CD14-positive monocyte (primary cell): ENCODE data around the gene LRBA. TPM values are rescaled to one million over a fixed set of nuclear protein-coding genes. Genes with fewer than 3 reads are reported as not detected.

ENCODE experiments used
- DNase-seq, 3 donors: peaks; one replicate each; pipeline ENCODE4 v3.0.0-alpha.2; 2011 to 2022
- H2AFZ ChIP-seq: 2 replicates; pipeline ENCODE4 v1.6.0; 2012; ENCODE audit warnings: mild to moderate bottlenecking, low read depth, low read length, inconsistent platforms; ENCODE audit not compliant: insufficient read depth, poor library complexity, severe bottlenecking
- H3K27ac ChIP-seq, 2 donors: 1 replicate in 1 of 2; 2 replicates in 1 of 2; pipeline ENCODE4 v1.5.1; 2012 to 2013; ENCODE audit warnings: low read length in 2 of 2, control low read depth in 1 of 2, inconsistent platforms in 1 of 2, low read depth in 1 of 2, mild to moderate bottlenecking in 1 of 2
- H3K27me3 ChIP-seq, 2 donors: one replicate each; pipeline versions ENCODE4 v1.6.0 to v1.6.1; 2011 to 2013; ENCODE audit warnings: low read length in 2 of 2; ENCODE audit not compliant: control insufficient read depth in 2 of 2, insufficient read depth in 2 of 2
- H3K36me3 ChIP-seq, 2 donors: replicated peaks in 1 of 2; 1 replicate in 1 of 2; 2 replicates in 1 of 2; pipeline versions ENCODE4 v1.5.1 to v1.6.1; 2012 to 2013; ENCODE audit warnings: low read length in 2 of 2, control low read depth in 1 of 2, inconsistent platforms in 1 of 2, mild to moderate bottlenecking in 1 of 2; ENCODE audit not compliant: insufficient read depth in 2 of 2, control insufficient read depth in 1 of 2
- H3K4me1 ChIP-seq, 2 donors: 1 replicate in 1 of 2; 2 replicates in 1 of 2; pipeline versions ENCODE4 v1.5.1 to v1.6.1; 2012 to 2013; ENCODE audit warnings: low read length in 2 of 2, control low read depth in 1 of 2, inconsistent platforms in 1 of 2, mild to moderate bottlenecking in 1 of 2, moderate library complexity in 1 of 2; ENCODE audit not compliant: insufficient read depth in 2 of 2, control insufficient read depth in 1 of 2
- H3K4me2 ChIP-seq: replicated peaks from 2 replicates; pipeline ENCODE3; 2012; ENCODE audit warnings: low read length, moderate library complexity, mild to moderate bottlenecking; ENCODE audit not compliant: poor library complexity, severe bottlenecking; ENCODE audit errors: extremely low read depth
- H3K4me3 ChIP-seq, 3 experiments: fragments of 200-600 bp in 1 of 3; sonication (generic) in 1 of 3; replicated peaks in 1 of 3; 1 replicate in 2 of 3; 2 replicates in 1 of 3; pipeline ENCODE4 v1.5.1; 2011 to 2013; ENCODE audit warnings: low read length in 3 of 3, mild to moderate bottlenecking in 3 of 3, control low read depth in 2 of 3, low read depth in 2 of 3, inconsistent platforms in 1 of 3, moderate library complexity in 1 of 3
- H3K79me2 ChIP-seq: 2 replicates; pipeline ENCODE4 v1.6.0; 2012; ENCODE audit warnings: mild to moderate bottlenecking, control low read depth, inconsistent platforms, low read length, moderate library complexity; ENCODE audit not compliant: insufficient read depth
- H3K9ac ChIP-seq: 2 replicates; pipeline ENCODE4 v1.6.0; 2017; ENCODE audit warnings: low read length, mild to moderate bottlenecking; ENCODE audit not compliant: insufficient read depth, poor library complexity, severe bottlenecking
- H3K9me3 ChIP-seq, 2 donors: replicated peaks in 1 of 2; 1 replicate in 1 of 2; 2 replicates in 1 of 2; pipeline versions ENCODE4 v1.5.1 to v1.6.1; 2012 to 2013; ENCODE audit warnings: low read length in 2 of 2, control low read depth in 1 of 2; ENCODE audit not compliant: control insufficient read depth in 1 of 2, insufficient read depth in 1 of 2
- H4K20me1 ChIP-seq: 2 replicates; pipeline ENCODE4 v1.6.0; 2012; ENCODE audit warnings: mild to moderate bottlenecking, low read length, control low read depth, moderate library complexity; ENCODE audit not compliant: insufficient read depth
- H3K27ac Mint-ChIP-seq, 7 donors: one replicate each; pipeline ENCODE4 v1.8.0; 2020; ENCODE audit warnings: mild to moderate bottlenecking in 7 of 7, mixed read lengths in 7 of 7, moderate library complexity in 6 of 7, inconsistent platforms in 2 of 7
- H3K27me3 Mint-ChIP-seq, 3 donors: one replicate each; pipeline ENCODE4 v1.8.0; 2021 to 2022; ENCODE audit warnings: low read depth in 3 of 3, mild to moderate bottlenecking in 3 of 3, mixed read lengths in 3 of 3, moderate library complexity in 3 of 3, inconsistent platforms in 1 of 3
- H3K36me3 Mint-ChIP-seq, 2 donors: one replicate each; pipeline ENCODE4 v1.8.0; 2020; ENCODE audit warnings: mixed read lengths in 2 of 2, inconsistent platforms in 1 of 2, mild to moderate bottlenecking in 1 of 2
- H3K4me1 Mint-ChIP-seq: one replicate; pipeline ENCODE4 v1.8.0; 2020; ENCODE audit warnings: mild to moderate bottlenecking, mixed read lengths
- H3K4me3 Mint-ChIP-seq, 2 donors: one replicate each; pipeline ENCODE4 v1.8.0; 2020; ENCODE audit warnings: mild to moderate bottlenecking in 2 of 2, mixed read lengths in 2 of 2, moderate library complexity in 1 of 2
- H3K9me3 Mint-ChIP-seq, 7 donors: one replicate each; pipeline ENCODE4 v1.8.0; 2020 to 2022; ENCODE audit warnings: mixed read lengths in 7 of 7, mild to moderate bottlenecking in 6 of 7, moderate library complexity in 6 of 7, inconsistent platforms in 2 of 7
- CTCF ChIP-seq: fragments of 200-600 bp; IDR thresholded peaks from one replicate; pipeline ENCODE4 v1.8.0; 2022; ENCODE audit warnings: antibody characterized with exemption, mild to moderate bottlenecking
- WGBS: methylation state at CpG from one replicate; pipeline ENCODE4 v1.1.5; 2013; ENCODE audit warnings: missing lambda C conversion rate; ENCODE audit not compliant: insufficient coverage; 5-methylcytosine and 5-hydroxymethylcytosine counted together
- intact Hi-C, 2 donors: fragments of 100-400 bp; cut with micrococcal nuclease; formaldehyde crosslinking; loops; one replicate each; pipeline versions ENCODE4 v1.15.0 to v1.15.1; 2023
- polyA plus RNA-seq, 3 donors: library from polyadenylated mRNA; depleted of rRNA in 1 of 3; unstranded in 2 of 3; stranded (reverse) in 1 of 3; fragments of 300-500 nt in 2 of 3; fragments of >200 nt in 1 of 3; fragmentation: Illumina TruSeq in 2 of 3; gene quantifications; 1 replicate in 2 of 3; 2 replicates in 1 of 3; pipeline ENCODE4 v1.2.3, GENCODE V29; 2012 to 2021

The LRBA gene
- polyA plus RNA-seq, 3 donors, result 1.5 to 5.5 (median 4.4) TPM

GRCh38 chr4:150817804-150818528 lies 197.1 kb downstream of the LRBA start:
- Histone ChIP-seq H3K79me2 (no peaks in the 10 kb centered on the region), H3K27ac (no peak overlapping the region), H2AFZ (no peak overlapping the region), H3K4me3 (no peak overlapping the region), H3K27me3 (no peaks in the 10 kb centered on the region), H3K36me3 (no peaks in the 10 kb centered on the region), H3K4me2 (no peak overlapping the region), H4K20me1 (no peaks in the 10 kb centered on the region), H3K4me1 (no peaks in the 10 kb centered on the region), H3K9ac (no peak overlapping the region), H3K9me3 (no peaks in the 10 kb centered on the region)
- Mint-ChIP-seq H3K27me3 (no peaks in the 10 kb centered on the region), H3K4me1 (no peaks in the 10 kb centered on the region), H3K4me3 (no peak overlapping the region), H3K36me3 (peaks cover 0 to 3% of the 10 kb centered on the region in 2 donors), H3K9me3 (no peaks in the 10 kb centered on the region), H3K27ac (peak overlapping the region in 1 of 7 donors; percentile 51)
- WGBS, result no CpG with 5 or more reads among the region's 3 CpGs
- intact Hi-C loops, result no loop called here
- no peak for TF ChIP-seq CTCF
- no peak for DNase-seq

GRCh38 chr4:150817017-150817416 lies 198.1 kb downstream of the LRBA start:
- no CpG with 5 or more reads among the region's 1 CpG for WGBS
- Mint-ChIP-seq H3K36me3 (peaks cover 0 to 3% of the 10 kb centered on the region in 2 donors), H3K9me3 (no peaks in the 10 kb centered on the region)

More at GRCh38 chr4:150817017-150817416, 198.1 kb downstream of the LRBA start:
- H3K4me2 ChIP-seq, result no peak overlapping the region
- no peaks in the 10 kb centered on the region for H4K20me1 ChIP-seq
- no peaks in the 10 kb centered on the region for H3K4me1 ChIP-seq
- TF ChIP-seq CTCF, result no peak
- intact Hi-C loops, result no loop called here
- Mint-ChIP-seq H3K4me1 (no peaks in the 10 kb centered on the region), H3K27me3 (no peaks in the 10 kb centered on the region), H3K27ac (no peak overlapping the region), H3K4me3 (no peak overlapping the region)
- no peak overlapping the region for H3K27ac ChIP-seq
- DNase-seq, result no peak
- H3K79me2 ChIP-seq, result no peaks in the 10 kb centered on the region
- H3K27me3 ChIP-seq, result no peaks in the 10 kb centered on the region
- no peak overlapping the region for H2AFZ ChIP-seq
- no peaks in the 10 kb centered on the region for H3K36me3 ChIP-seq
- no peak overlapping the region for H3K4me3 ChIP-seq
- no peak overlapping the region for H3K9ac ChIP-seq
- no peaks in the 10 kb centered on the region for H3K9me3 ChIP-seq
